Ureter (tissue), 1 donor: ENCODE results near the gene LRP11. TPM values are rescaled to one million over a fixed set of nuclear protein-coding genes. Genes with fewer than 3 reads are reported as not detected.
"Not testable (repeated sequence)": the region's sequence is repeated elsewhere in the genome, so short reads cannot be mapped to it uniquely, and the experiment has no call there.

Source experiments
- DNase-seq: peaks from one replicate; pipeline ENCODE4 v3.0.0-alpha.2; 2020; ENCODE audit warnings: low spot score
- total RNA-seq: library from RNA; stranded (reverse); gene quantifications from one replicate; pipeline ENCODE4 v1.2.4, GENCODE V29; 2023
- donor health status: DM: yes; HTN: yes; CAD: no.

Gene LRP11
- total RNA-seq, 1 donor from 2014 or later, result 73.6 TPM

- DNase-seq, result no peak
These were observed 12.6 kb downstream of the LRP11 start for GRCh38 chr6:149851461-149852110.

GRCh38 chr6:149848343-149848742 lies 15.8 kb downstream of the LRP11 start:
- not testable (repeated sequence) for DNase-seq

GRCh38 chr6:149847939-149848267 lies 16.3 kb downstream of the LRP11 start:
- DNase-seq, result no peak

GRCh38 chr6:149846321-149846720 lies 17.8 kb downstream of the LRP11 start:
- no peak for DNase-seq

- DNase-seq, result no peak
These were observed 18.6 kb downstream of the LRP11 start for GRCh38 chr6:149845549-149845948.

- DNase-seq, result no peak
These were observed 19.7 kb downstream of the LRP11 start for GRCh38 chr6:149844480-149844879.

- DNase-seq, result not testable (repeated sequence)
These were observed 20.1 kb downstream of the LRP11 start for GRCh38 chr6:149844036-149844435.

- DNase-seq, result no peak
These were observed 21.0 kb downstream of the LRP11 start for GRCh38 chr6:149843051-149843633.

- no peak for DNase-seq
These were observed 21.8 kb downstream of the LRP11 start for GRCh38 chr6:149842331-149842730.

- DNase-seq, result peak; percentile 77
These were observed 23.6 kb downstream of the LRP11 start for GRCh38 chr6:149840345-149841075.

GRCh38 chr6:149834513-149835481 lies 29.4 kb downstream of the LRP11 start:
- DNase-seq, result peak; percentile 74

GRCh38 chr6:149833651-149834050 lies 30.5 kb downstream of the LRP11 start:
- no peak for DNase-seq

- no peak for DNase-seq
These were observed 32.8 kb downstream of the LRP11 start for GRCh38 chr6:149831308-149831820.

GRCh38 chr6:149830731-149831307 lies 33.3 kb downstream of the LRP11 start:
- no peak for DNase-seq

GRCh38 chr6:149825292-149825691 lies 38.9 kb downstream of the LRP11 start:
- DNase-seq, result no peak

GRCh38 chr6:149823013-149823412 lies 41.1 kb downstream of the LRP11 start:
- DNase-seq, result no peak

- DNase-seq, result no peak
These were observed 42.7 kb downstream of the LRP11 start for GRCh38 chr6:149821492-149821891.

- DNase-seq, result no peak
These were observed 43.7 kb downstream of the LRP11 start for GRCh38 chr6:149820506-149820905.

- DNase-seq, result no peak
These were observed 48.4 kb downstream of the LRP11 start for GRCh38 chr6:149815788-149816187.

- DNase-seq, result no peak
These were observed 50.8 kb downstream of the LRP11 start for GRCh38 chr6:149813351-149813750.

- DNase-seq, result no peak
These were observed 54.4 kb downstream of the LRP11 start for GRCh38 chr6:149809798-149810197.
